H9 (cell line): Measurements from ENCODE around the gene TMEM198. TPM values are rescaled to one million over a fixed set of nuclear protein-coding genes. Genes with fewer than 3 reads are reported as not detected.

Experiments
- DNase-seq: peaks from one replicate; pipeline ENCODE4 v3.0.0-alpha.2; 2017
- H2AFZ ChIP-seq: one replicate; pipeline ENCODE4 v1.6.1; 2013; ENCODE audit warnings: mild to moderate bottlenecking, low read length, control low read depth, moderate library complexity
- H2AK5ac ChIP-seq: 2 replicates; pipeline ENCODE4 v1.6.1; 2013; ENCODE audit warnings: low read length, control low read depth, mixed read lengths; ENCODE audit not compliant: insufficient read length
- H2BK120ac ChIP-seq: one replicate; pipeline ENCODE4 v1.6.1; 2013; ENCODE audit warnings: low read depth, mild to moderate bottlenecking, low read length, control low read depth, inconsistent platforms; ENCODE audit not compliant: poor library complexity, severe bottlenecking
- H2BK12ac ChIP-seq: 2 replicates; pipeline ENCODE4 v1.6.1; 2013; ENCODE audit warnings: low read length, control low read depth, mixed read lengths, low read depth; ENCODE audit not compliant: insufficient read length
- H2BK15ac ChIP-seq: 2 replicates; pipeline ENCODE4 v1.6.1; 2013; ENCODE audit warnings: low read depth, low read length, control low read depth
- H2BK20ac ChIP-seq: one replicate; pipeline ENCODE4 v1.6.1; 2013; ENCODE audit warnings: low read depth, mild to moderate bottlenecking, low read length, control low read depth, inconsistent platforms; ENCODE audit not compliant: poor library complexity, severe bottlenecking
- H2BK5ac ChIP-seq: 2 replicates; pipeline ENCODE4 v1.6.1; 2013; ENCODE audit warnings: low read length, control low read depth, mixed read lengths; ENCODE audit not compliant: insufficient read length
- H3K14ac ChIP-seq: 2 replicates; pipeline ENCODE4 v1.6.1; 2013; ENCODE audit warnings: low read length, control low read depth; ENCODE audit not compliant: insufficient read depth
- H3K18ac ChIP-seq: 2 replicates; pipeline ENCODE4 v1.6.1; 2013; ENCODE audit warnings: low read depth, mild to moderate bottlenecking, mixed read lengths, low read length, control low read depth; ENCODE audit not compliant: insufficient read length
- H3K23ac ChIP-seq: 2 replicates; pipeline ENCODE4 v1.6.1; 2013; ENCODE audit warnings: low read length, control low read depth, mixed read lengths, low read depth; ENCODE audit not compliant: insufficient read length
- H3K23me2 ChIP-seq: 2 replicates; pipeline ENCODE4 v1.6.1; 2013; ENCODE audit warnings: low read depth, mild to moderate bottlenecking, mixed read lengths, low read length, control low read depth; ENCODE audit not compliant: insufficient read length, poor library complexity, severe bottlenecking
- H3K27ac ChIP-seq: 2 replicates; pipeline ENCODE4 v1.5.1; 2013; ENCODE audit warnings: low read length, control low read depth, mixed read lengths, low read depth; ENCODE audit not compliant: insufficient read length
- H3K27me3 ChIP-seq: 2 replicates; pipeline ENCODE4 v1.6.1; 2013; ENCODE audit warnings: low read length, control low read depth, inconsistent platforms; ENCODE audit not compliant: insufficient read depth
- H3K4ac ChIP-seq: 2 replicates; pipeline ENCODE4 v1.6.1; 2013; ENCODE audit warnings: low read depth, mild to moderate bottlenecking, control low read depth, inconsistent platforms, low read length, moderate library complexity
- H3K4me1 ChIP-seq: 2 replicates; pipeline ENCODE4 v1.6.1; 2013; ENCODE audit warnings: low read length, control low read depth, inconsistent platforms; ENCODE audit not compliant: insufficient read depth
- H3K4me2 ChIP-seq: 2 replicates; pipeline ENCODE4 v1.6.1; 2013; ENCODE audit warnings: low read length, control low read depth, mixed read lengths; ENCODE audit not compliant: insufficient read length, insufficient read depth
- H3K56ac ChIP-seq: 2 replicates; pipeline ENCODE4 v1.6.1; 2013; ENCODE audit warnings: low read depth, mild to moderate bottlenecking, mixed read lengths, low read length, control low read depth; ENCODE audit not compliant: insufficient read length
- H3K79me1 ChIP-seq: 2 replicates; pipeline ENCODE4 v1.6.1; 2013; ENCODE audit warnings: low read depth, mild to moderate bottlenecking, moderate library complexity, low read length, control low read depth, inconsistent platforms; ENCODE audit not compliant: insufficient read depth, poor library complexity, severe bottlenecking
- H3K79me2 ChIP-seq: 2 replicates; pipeline ENCODE4 v1.6.1; 2013; ENCODE audit warnings: low read length, control low read depth, inconsistent platforms; ENCODE audit not compliant: insufficient read depth
- H3K9ac ChIP-seq: 2 replicates; pipeline ENCODE4 v1.6.1; 2013; ENCODE audit warnings: low read length, control low read depth, mixed read lengths; ENCODE audit not compliant: insufficient read length; ENCODE audit errors: extremely low read depth
- H3K9me3 ChIP-seq: one replicate; pipeline ENCODE4 v1.6.1; 2013; ENCODE audit warnings: low read depth, low read length, inconsistent platforms; ENCODE audit not compliant: control insufficient read depth
- H3T11ph ChIP-seq: one replicate; pipeline ENCODE4 v1.6.1; 2013; ENCODE audit warnings: mild to moderate bottlenecking, low read length, control low read depth, inconsistent platforms
- H4K20me1 ChIP-seq: one replicate; pipeline ENCODE4 v1.6.1; 2013; ENCODE audit not compliant: control insufficient read depth, insufficient read length, insufficient read depth
- H4K5ac ChIP-seq: 2 replicates; pipeline ENCODE4 v1.6.1; 2013; ENCODE audit warnings: low read depth, mild to moderate bottlenecking, mixed read lengths, low read length, control low read depth; ENCODE audit not compliant: insufficient read length
- H4K8ac ChIP-seq: replicated peaks from 2 replicates; pipeline ENCODE4 v1.6.1; 2013; ENCODE audit warnings: low read length, control low read depth, mixed read lengths, low read depth; ENCODE audit not compliant: insufficient read length
- H4K91ac ChIP-seq: 2 replicates; pipeline ENCODE4 v1.6.1; 2013; ENCODE audit warnings: low read depth, mild to moderate bottlenecking, moderate library complexity, mixed read lengths, low read length, control low read depth; ENCODE audit not compliant: insufficient read length
- H3K27ac Mint-ChIP-seq, 3 experiments: 2 replicates in 2 of 3; 3 replicates in 1 of 3; pipeline ENCODE4 v1.8.0; 2020 to 2021; ENCODE audit warnings: mixed read lengths in 3 of 3, mild to moderate bottlenecking in 1 of 3, moderate library complexity in 1 of 3
- H3K27me3 Mint-ChIP-seq: 2 replicates; pipeline ENCODE4 v1.8.0; 2021; ENCODE audit warnings: low read depth, mild to moderate bottlenecking, moderate library complexity, mixed read lengths
- H3K36me3 Mint-ChIP-seq, 3 experiments: 2 replicates in 2 of 3; 3 replicates in 1 of 3; pipeline ENCODE4 v1.8.0; 2020 to 2021; ENCODE audit warnings: low read depth in 3 of 3, mixed read lengths in 3 of 3; ENCODE audit not compliant: insufficient read depth in 1 of 3
- H3K4me1 Mint-ChIP-seq, 2 experiments: 2 replicates each; pipeline ENCODE4 v1.8.0; 2020; ENCODE audit warnings: mixed read lengths in 2 of 2
- H3K4me3 Mint-ChIP-seq, 2 experiments: 2 replicates in 1 of 2; 3 replicates in 1 of 2; pipeline ENCODE4 v1.8.0; 2020 to 2021; ENCODE audit warnings: mild to moderate bottlenecking in 2 of 2, mixed read lengths in 2 of 2, moderate library complexity in 1 of 2
- H3K9me3 Mint-ChIP-seq, 2 experiments: 2 replicates in 1 of 2; 3 replicates in 1 of 2; pipeline ENCODE4 v1.8.0; 2020; ENCODE audit warnings: mild to moderate bottlenecking in 2 of 2, mixed read lengths in 2 of 2, moderate library complexity in 1 of 2
- CTCF ChIP-seq: fragments of 200-600 bp; sonication (generic); conservative IDR thresholded peaks from 3 replicates; pipeline ENCODE4 v1.8.0; 2021; ENCODE audit warnings: antibody characterized with exemption, mild to moderate bottlenecking
- WGBS: extraction: QIAGEN DNeasy Blood & Tissue Kit; methylation state at CpG from one replicate; pipeline ENCODE4 v1.1.7; 2013; ENCODE audit warnings: missing lambda C conversion rate, low lambda C conversion rate, mixed read lengths; ENCODE audit not compliant: insufficient read length; ENCODE audit errors: extremely low coverage; 5-methylcytosine and 5-hydroxymethylcytosine counted together
- total RNA-seq: library from RNA; stranded (reverse); gene quantifications from 2 replicates; pipeline ENCODE4 v1.2.1, GENCODE V29; 2021

TMEM198 gene
- total RNA-seq, 1 experiment from 2014 or later, result 7.7 TPM

GRCh38 chr2:219531639-219532377 is 12.0 kb upstream of the TMEM198 start:
- Histone ChIP-seq H2AK5ac (no peak overlapping the region), H3K79me1 (no peaks in the 10 kb centered on the region), H3K23ac (no peak overlapping the region), H2AFZ (no peak overlapping the region), H4K91ac (no peak overlapping the region), H2BK15ac (no peak overlapping the region), H3K14ac (no peak overlapping the region; the same call in 1 of the 2 replicates), H3K27ac (no peak overlapping the region), H3K9ac (no peak overlapping the region), H3K4me1 (no peaks in the 10 kb centered on the region), H4K20me1 (no peaks in the 10 kb centered on the region), H2BK120ac (no peak overlapping the region), H3K56ac (no peak overlapping the region), H2BK5ac (no peak overlapping the region), H3K27me3 (no peaks in the 10 kb centered on the region; the same call in 1 of the 2 replicates), H3K79me2 (no peaks in the 10 kb centered on the region), H3K18ac (no peak overlapping the region), H3K23me2 (peaks cover 3% of the 10 kb centered on the region), H4K8ac (no peak overlapping the region), H3T11ph (no peak overlapping the region), H2BK20ac (no peak overlapping the region), H3K9me3 (no peaks in the 10 kb centered on the region), H3K4ac (no peak overlapping the region), H3K4me2 (no peak overlapping the region), H2BK12ac (no peak overlapping the region), H4K5ac (no peak overlapping the region)
- Mint-ChIP-seq H3K27ac (peak overlapping the region in 1 of 3 experiments; percentile 14; a peak in 1 of 7 replicates), H3K36me3 (no peaks in the 10 kb centered on the region), H3K27me3 (peaks cover 56% of the 10 kb centered on the region), H3K4me3 (no peak overlapping the region; a peak in 1 of 5 replicates), H3K4me1 (peaks cover 24 to 30% of the 10 kb centered on the region in 2 experiments), H3K9me3 (no peaks in the 10 kb centered on the region; a peak in 2 of 5 replicates)
- TF ChIP-seq CTCF, result no peak
- WGBS, result no CpG with 5 or more reads among the region's 20 CpGs
- no peak for DNase-seq
